Skin of body (tissue), 2 donors: Measurements from ENCODE around the gene FOXQ1. TPM values are rescaled to one million over a fixed set of nuclear protein-coding genes. Genes with fewer than 3 reads are reported as not detected.
"Not testable (repeated sequence)": the region's sequence is repeated elsewhere in the genome, so short reads cannot be mapped to it uniquely, and the experiment has no call there.

ENCODE experiments used
- DNase-seq: peaks from one replicate; lab custom pipeline; 2025; lab: John Stamatoyannopoulos, UW
- total RNA-seq: library from RNA; depleted of rRNA; stranded (reverse); fragments of >200 nt; gene quantifications from one replicate; pipeline ENCODE4 v1.2.3, GENCODE V29; 2014

The FOXQ1 gene
- total RNA-seq, 1 donor from 2014 or later = 2.2 TPM

DNA sequence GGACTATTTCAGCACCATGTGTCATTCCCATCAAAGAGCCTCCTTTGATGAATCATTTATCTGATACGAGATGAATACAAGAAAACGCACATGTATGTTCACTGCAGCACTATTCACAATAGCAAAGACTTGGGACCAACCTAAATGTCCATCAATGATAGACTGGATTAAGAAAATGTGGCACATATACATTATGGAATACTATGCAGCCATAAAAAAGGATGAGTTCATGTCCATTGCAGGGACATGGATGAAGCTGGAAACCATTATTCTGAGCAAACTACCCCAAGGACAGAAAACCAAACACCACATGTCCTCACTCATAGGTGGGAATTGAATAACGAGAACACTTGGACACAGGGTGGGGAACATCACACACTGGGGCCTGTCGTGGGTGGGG is 49.8 kb downstream of the FOXQ1 start:
- DNase-seq = not testable (repeated sequence)

DNA sequence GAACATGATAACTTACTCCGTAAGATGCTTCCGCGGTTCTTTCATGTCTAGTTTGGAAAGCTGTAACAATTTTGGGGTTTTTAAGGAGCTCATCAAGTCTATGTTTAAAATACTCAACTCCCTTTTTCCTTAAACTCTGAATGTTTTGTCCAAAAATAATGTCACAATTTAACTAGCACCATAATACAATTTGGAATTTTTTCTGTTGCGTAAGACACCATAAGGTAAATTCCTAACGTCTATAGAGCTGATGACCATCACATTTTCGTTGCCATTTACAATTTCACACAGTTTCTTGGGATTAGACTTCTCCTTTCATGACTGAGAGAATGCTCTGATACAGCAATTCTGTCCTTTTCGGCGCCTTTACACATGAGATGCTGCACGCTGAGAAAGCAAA is 50.7 kb downstream of the FOXQ1 start:
- no peak for DNase-seq

DNA sequence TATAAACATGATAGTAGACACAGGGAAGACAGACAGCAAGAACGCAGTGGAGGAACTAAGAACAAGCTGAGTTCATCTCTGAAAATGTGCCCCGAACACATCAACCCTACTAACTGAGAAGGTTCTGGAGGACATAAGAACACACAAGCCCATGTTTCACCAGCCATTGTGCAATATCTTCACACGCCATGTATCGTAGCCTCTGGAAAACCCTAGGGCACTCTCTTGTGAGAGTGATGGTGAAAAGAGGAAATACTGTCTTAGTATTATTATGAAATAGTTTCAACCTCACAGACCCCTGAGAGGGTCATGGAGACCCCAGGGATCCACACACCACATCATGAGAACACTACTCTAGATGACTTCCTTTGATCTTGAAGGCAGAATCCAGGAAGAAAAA is 51.4 kb downstream of the FOXQ1 start:
- DNase-seq = no peak

DNA sequence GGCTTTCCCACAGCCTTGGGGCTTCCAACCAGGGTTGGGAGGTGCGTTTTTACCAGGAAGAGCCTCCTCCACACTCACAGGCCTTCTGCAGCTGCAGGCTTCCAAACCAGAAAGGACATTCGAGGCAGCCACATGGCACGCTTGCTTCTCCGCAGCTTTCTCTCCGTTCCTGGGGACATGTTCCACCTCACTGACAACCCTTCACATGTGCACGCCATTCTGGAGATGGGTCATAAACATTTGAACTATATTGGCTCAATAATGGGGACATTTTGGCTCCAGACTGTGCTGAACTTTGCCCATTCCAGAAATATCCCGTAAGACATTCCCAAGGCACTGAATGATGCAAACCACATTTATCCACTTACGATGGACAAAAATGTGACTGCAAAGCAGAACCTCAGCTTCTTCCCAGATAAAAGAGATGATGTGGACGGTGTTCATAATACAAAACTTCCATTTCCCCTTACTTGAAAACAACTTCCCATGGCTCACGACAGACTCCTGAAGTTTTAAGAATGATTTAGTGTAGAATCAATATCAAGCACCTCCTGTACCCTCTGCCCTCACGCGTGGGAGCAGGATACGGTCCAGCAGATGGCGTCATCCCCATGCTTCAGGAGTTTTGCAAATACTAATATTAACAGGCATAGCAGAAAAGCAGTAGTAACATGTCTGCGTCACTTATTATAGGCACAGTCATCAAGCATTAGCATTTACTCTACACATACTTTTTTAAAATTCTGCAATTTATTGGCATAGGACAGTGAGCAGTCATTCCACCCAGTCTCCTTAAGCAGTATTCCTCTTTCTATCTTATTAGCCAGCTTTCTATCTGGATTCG is 52.1 kb downstream of the FOXQ1 start:
- DNase-seq = peak; percentile 91

Other genes with a start within 250 kb of the FOXQ1 start
- gene FOXF2, start 77.5 kb downstream of the FOXQ1 start, total RNA-seq = 0.59 TPM